Stimulated activated naive CD8-positive, alpha-beta T cell treated with anti-CD3 and anti-CD28 coated beads, Interleukin-15, Interleukin-2, amounts not matched to agents 100 U/mL and 50 U/mL, for 24 hours (primary cell): ENCODE results near the gene ULK4.
A peak's percentile ranks its signal among the peaks of the same experiment; 100 is the strongest.

Experiments used
- ATAC-seq: fragments of 150-1000 bp; cut with Tn5 transposase; one replicate; pipeline ENCODE4 v1.10.0; 2021
- DNase-seq: peaks from one replicate; pipeline ENCODE4 v3.0.0; 2021

Gene ULK4

DNA sequence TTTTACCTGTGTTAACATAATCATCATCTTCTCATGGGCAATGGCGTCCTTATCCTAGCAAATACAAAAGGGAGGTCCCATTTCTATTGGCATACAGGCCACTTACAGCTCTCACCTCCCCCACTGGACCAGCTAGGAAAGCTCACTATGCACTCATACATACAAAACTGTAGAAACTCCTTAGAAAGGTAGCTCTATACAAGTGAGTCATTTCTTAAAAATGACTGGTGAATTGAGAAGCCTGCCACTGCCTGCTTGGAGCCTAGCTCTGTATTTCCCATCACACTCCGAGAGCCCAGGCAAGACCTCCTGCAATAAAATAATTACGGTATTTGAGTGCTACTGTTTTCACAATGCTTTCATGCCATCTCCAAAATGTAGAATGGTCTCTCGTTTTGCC lies 321.8 kb downstream of the ULK4 start:
- DNase-seq = no peak
- ATAC-seq = no peak

DNA sequence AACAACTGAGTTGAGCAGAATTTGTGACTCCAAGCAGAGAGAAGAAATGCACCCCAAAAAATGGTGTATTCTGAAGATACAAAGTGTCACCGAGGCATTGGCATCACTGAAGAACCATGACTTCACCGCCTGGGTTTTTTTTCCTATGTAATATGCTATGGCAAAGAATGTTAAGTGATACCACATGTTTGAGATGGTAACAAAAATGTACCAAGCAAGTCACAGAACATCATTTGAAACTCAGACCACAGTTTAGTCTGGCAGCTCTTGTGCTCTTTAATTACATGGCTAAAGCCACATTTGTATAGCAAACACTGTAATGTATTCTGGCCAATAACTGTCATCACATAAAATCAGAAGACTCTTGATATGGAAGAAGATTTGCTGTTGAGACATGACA lies 323.5 kb downstream of the ULK4 start:
- ATAC-seq = no peak

DNA sequence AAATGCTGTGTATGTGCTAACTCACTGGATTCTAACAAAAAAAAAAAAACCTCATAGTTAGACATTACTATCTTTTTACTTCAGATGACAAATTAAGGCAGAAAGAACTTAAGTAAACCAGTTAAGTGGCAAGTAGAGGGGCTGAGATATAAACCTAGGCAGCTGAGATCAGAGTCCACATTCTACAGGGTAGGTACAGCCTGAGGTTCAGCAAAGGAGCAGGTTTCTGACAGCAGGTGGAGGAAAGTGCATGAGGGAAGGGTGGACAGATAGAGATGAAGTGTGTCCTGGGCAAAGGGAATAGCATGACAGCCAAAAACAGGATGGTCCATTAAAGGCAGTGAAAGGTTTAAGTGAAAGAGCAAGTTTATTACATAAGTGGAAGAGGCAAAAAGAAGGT lies 329.2 kb downstream of the ULK4 start:
- DNase-seq (no peak), ATAC-seq (no peak)

More for the DNA sequence above, 323.5 kb downstream of the ULK4 start:
- no peak for DNase-seq

DNA sequence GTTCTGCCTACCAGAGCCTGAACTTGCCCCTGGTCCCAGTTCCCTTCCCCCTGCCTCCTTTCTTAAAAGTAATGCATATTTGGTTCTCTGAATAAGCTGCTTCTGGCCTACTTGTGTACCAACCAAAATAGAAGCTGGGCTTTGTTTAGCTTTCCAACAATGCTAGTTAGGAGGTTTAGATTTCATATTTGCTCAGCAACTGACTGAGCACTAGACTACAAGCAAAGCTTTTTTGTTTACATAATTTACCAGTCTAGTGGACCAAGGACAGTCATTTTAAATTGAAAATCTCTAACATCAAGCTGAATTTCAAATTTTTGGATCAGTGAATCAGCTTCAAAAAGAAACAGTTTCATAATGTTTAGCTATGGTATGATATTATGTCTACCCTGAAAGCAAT lies 331.2 kb downstream of the ULK4 start:
- ATAC-seq = no peak
- DNase-seq = no peak

DNA sequence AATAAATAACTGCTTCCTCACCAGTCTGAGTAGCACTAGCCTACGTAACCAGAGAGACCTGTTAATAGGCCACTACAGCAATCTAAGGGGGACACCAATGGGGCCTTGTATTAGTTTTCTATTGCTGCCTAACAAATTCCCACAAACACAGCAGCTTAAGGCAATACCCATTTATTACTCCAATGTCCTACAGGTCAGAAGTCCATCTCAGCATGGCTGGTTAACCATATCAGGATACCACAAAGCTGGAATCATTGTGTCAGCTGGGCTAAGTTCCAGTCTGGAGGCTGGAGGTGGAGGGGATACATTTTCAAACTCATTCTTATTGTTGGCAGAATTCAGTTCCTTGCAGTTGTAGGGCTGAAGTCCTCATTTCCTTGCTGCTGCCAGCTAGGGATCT lies 331.9 kb downstream of the ULK4 start:
- ATAC-seq (no peak), DNase-seq (no peak)

DNA sequence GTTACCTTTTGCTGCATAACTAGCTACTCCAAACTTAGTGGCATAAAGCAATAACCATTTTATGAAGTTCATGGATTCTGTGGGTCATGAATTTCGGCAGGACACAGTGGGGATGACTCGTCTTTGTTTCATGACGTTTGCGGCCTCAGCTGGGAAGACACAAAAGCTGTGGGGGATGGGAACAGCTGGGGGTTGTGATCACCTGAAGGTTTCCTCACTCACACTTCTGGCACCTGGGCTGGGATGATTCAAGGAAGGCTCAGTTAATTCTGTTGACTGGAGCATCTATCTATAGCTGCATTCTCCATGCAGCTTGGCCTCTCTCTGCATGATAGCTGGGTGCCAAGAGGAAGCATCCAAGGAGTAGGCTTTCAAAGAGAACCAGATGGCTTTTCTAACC lies 332.8 kb downstream of the ULK4 start:
- DNase-seq (no peak), ATAC-seq (no peak)

DNA sequence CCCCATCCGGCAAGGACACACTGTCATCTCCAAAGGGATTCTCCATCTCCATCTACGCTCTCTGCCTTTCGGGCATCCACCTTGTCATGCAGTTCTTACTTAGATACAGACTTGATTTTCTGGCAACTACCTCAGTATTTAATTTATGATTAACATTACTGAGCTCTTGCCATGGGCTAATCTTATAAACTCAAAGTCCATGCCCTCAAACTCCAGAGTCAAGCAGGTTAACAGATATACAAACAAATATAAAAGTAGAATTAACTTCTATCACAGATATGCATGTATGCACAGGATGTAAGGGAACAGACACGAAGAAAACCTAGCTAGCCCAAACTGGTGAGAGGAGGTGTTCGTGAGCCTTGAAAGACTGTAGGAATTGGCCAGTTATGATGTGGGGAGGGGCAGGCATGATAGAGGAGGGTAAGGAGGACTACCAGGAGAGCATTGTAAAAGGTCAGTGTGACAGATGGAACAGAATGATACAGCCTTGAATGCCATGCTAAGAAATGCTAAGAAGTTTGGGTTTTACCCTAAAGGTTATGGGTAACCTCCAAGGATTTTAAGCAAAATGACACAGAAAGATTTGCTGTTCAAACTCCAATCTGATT lies 334.3 kb downstream of the ULK4 start:
- no peak for DNase-seq

DNA sequence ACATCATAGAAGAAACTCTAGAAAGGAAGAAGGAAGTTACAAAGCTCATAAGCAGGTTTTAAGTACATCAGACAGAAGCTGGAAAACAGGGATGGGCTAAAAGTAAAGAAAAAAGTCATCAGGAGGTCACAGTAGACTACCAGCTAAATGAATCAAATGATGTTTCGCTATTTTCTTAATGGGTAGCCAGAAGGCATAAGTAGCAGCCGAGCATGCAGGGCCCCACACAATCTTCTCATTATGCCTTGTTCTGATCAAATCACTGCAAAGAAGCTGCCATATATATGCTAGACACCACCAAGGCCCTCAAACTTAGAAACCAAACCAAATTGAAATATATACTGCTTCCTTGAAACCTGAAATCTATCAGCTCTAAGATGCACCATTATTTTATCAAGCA lies 349.1 kb downstream of the ULK4 start:
- no peak for DNase-seq
- no peak for ATAC-seq

More for the DNA sequence above, 334.3 kb downstream of the ULK4 start:
- ATAC-seq = no peak

DNA sequence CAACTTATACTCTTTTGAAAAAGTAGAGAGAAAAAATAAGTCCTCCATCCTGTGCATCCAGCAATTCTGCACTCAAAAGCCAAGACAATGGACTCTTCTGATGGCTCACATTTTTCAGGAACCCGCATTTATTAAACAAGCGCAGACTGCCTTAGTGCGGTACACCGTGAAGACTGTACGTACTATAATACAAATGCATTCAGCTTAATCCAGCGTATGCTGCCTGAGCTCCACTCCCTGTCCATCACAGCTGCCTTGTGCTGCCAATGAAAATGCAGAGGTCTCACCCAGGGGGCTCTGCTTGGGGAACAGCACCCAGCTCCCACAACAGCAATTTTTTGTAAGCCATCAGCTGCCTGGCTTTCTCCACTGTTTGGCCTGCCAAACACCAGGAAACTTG lies 350.9 kb downstream of the ULK4 start:
- ATAC-seq = no peak
- DNase-seq = no peak

DNA sequence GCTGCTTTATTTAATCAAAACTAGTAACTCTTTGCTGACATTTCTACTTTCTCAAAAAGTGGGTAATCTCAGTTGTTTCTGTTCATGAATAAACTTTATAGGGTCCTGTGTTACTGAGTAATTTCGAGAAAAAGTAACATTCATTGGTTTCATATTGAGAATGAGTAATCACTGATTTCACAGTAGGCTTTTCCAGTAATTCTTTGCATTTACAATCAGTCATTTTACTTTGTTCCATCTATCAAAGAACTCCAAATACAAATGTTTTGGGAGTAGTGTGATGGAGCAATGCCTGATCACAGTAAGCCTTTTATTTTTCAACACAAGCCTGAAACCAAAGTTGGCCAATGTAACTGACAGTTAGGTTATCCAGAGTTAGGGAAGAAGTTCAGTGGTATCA lies 353.6 kb downstream of the ULK4 start:
- DNase-seq = no peak
- peak; percentile 49 for ATAC-seq

DNA sequence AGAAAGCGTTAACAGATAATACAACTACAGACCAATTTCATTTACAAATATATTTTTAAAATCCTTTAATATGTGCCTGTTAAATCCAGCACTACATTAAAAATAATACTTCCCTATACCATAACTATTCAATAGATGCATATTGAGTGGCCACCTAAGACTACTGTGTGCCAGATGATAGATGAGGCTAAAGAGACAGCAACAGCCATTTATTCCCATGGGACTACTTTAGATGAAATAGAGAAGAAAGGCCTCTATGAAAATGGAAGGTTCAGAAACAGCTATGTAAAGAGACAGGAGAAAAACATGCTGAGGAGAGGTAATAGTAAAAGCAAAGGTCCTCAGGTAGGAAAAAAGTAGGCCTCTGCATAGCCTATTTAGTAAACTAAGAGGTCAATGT lies 358.1 kb downstream of the ULK4 start:
- ATAC-seq = no peak
- no peak for DNase-seq

DNA sequence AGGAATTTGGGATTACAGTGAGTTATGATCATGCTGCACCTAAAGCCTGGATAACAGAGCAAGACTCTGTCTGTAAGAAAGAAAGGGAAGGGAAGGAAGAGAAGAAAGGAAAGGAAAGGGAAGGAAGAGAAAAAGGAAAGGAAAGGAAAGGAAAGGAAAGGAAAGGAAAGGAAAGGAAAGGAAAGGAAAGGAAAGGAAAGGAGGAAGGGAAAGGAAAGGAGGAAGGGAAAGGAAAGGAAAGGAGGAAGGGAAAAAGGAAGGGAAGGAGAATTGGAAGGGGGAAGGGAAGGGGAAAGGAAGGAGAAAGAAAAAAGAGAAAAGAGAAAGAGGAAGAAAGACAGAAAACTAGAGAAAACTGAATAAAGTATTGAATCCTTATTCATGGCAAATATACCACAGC lies 359.8 kb downstream of the ULK4 start:
- ATAC-seq = no peak
- no peak for DNase-seq

DNA sequence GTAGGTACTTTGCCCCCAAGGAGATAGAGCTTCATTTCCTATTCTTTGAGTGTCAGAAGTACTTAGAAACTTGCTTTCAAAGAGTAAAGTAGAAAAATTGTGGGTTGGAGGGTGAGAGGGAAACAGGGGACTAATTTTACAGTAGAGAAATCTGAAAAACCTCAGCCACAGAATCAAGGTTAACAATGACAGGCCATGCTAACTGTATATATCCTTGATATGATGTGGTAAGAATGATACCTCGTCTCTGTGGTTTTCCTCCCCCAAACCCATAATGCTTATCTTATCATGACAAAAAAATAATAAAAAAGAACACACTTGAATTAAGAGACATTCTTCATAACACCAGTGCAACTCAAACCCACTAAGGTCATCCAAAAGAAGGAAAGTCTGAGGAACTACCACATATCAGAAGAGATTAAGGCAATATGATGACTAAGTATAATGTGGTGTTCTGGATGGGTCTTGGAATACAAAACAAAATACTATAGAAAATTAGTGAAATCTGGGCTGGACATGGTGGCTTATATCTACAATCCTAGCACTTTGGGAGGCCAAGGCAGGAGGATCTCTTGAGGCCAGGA lies 360.4 kb downstream of the ULK4 start:
- ATAC-seq (no peak), DNase-seq (no peak)

DNA sequence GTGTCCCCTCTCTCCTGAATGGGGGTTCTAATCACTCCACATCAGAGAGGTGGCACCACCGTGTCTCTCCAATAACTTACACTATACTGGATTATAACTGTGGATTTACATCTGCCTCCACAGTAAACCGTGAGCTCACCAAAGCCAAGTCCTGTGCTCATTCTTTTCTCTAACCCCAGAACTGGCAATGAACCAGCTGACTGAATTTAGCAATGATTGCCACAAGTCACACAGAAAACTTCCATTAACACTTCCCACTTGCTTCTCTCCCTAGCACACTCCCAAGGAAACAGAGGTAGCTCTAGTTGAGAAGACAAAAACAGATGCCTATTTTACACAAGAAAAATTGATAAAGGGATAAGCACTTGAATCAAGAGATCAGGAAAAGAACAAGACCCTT lies 361.3 kb downstream of the ULK4 start:
- ATAC-seq (no peak), DNase-seq (no peak)

DNA sequence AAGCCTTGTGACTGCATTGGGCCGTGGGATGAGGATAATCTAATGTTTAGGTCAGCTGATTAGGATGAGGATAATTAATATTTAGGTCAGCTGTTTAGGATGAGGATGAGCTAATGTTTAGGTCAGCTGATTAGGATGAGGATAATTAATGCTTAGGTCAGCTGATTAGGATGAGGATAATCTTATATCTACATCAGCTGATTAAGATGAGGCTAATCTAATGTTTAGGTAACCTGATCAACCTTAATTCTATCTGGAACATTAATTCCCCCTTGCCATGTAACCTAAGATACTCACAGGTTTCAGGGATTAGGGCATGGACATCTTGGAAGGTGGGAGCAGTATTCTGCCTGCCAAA lies 362.8 kb downstream of the ULK4 start:
- DNase-seq (no peak), ATAC-seq (no peak)

DNA sequence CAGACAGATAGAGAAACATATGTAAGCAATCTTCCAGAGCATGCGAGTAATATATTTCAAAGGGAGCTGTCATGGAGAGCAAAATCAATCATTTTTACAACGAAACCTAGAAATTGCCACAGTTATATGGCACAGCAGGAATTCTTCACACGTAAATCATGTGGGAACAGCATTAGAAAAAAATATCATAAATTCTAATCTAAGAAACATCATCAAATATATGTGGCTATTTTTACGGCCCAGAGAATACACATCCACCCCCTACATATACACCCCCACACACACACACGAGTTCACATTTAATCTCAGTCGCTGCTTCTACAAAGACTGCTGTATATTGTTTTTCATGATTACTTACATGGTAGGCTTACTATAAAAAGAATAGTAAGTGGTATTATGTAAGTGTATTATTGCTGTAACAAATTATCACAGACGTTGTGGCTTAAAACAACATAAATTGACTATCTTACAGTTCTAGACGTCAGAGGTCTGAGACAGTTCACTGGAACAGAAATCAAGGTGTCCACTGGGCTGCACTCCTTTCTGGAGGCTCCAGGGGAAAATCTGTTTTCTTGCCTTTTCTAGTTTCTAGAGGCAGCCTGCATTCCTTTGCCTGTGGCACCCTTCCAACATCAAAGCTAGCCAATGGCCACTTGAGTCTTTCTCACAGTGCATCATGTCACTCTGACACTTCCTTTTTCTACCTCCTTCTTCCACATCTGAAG lies 363.3 kb downstream of the ULK4 start:
- DNase-seq (no peak), ATAC-seq (no peak)

DNA sequence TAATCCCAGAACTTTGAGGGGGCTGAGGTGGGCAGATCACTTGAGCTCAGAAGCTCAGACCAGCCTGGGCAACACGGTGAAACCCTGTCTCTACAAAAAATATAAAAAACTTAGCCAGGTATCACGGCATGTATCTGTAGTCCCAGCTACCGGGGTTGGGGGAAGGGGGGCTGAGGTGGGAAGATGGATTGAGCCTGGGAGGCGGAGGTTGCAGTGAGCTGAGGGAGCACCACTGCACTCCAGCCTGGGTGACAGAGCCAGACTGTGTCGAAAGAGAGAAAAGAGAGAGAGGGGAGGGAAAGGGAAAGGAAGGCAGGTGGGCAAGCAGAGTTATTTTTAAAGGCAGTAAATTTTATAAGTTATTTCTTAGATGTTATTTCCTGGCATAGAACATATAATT lies 368.1 kb downstream of the ULK4 start:
- ATAC-seq (no peak), DNase-seq (no peak)

DNA sequence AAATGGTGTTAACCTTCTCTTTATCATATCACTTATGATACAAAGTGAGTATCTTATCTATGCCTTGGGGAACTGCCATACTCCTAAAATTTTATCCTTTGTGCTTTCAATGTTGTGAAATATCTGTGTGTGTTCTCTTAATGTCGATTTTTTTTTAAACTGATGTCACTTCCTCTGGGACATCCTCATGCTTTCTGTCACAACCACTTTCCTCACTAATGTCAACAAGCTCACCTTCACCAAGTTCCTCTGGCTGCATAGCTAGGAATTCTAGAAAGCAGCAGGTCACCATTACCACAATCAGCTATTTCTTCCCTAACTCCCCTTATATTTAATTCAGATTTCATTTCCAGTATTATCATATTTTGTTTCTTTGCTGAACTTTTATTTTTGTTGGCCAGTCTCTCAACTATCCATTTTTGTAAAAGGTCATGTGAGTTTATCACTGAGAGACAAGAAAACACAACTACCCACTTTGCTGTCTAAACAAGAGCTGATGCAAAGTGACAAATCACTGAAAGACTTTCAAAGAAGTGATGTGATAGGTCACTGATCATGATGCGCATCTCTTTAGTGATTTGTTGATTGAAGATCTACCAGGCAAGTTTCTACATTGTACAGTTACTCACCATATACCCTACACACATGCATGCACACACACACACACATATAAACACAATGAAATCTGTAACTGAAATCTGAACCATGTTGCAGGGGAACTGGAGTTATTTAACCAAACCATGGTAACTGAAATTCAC lies 369.0 kb downstream of the ULK4 start:
- ATAC-seq (no peak), DNase-seq (no peak)

DNA sequence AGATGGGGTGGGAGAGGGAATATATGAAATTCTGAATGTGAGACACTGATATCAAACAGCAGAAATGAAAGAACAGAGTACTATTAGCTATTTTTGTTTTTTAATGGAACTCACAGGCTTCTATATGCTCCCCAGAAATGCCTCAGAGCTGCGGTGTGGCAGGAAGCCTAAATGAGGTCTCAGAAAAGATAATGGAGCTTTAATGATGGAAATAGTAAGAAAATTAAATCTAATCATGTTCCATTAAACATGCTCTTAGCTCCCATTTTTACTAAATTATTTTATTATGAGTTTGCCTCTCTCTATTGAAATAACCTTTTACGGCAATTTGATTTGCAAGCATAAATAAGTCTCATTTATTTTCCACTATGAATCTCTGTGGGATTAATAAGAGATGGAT lies 378.9 kb downstream of the ULK4 start:
- DNase-seq (no peak), ATAC-seq (no peak)

DNA sequence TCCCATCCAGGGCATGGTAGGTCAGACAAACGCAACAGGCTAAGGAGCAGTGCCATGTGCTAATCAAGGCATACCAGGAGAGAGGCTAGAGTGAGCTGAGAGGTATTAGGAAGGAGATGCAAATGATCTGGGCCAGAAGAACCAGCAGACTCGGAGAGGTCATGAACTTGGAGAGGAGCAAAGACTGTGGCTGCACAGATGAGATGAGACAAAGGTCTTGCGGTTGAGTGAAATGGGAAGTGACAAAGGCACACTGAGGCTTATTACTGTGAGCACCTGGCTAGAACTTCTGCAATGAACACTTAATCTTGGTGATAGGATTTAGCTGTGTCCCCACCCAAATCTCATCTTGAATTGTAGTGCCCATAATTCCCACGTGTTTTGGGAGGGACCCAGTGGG lies 380.2 kb downstream of the ULK4 start:
- no peak for ATAC-seq
- DNase-seq = no peak

DNA sequence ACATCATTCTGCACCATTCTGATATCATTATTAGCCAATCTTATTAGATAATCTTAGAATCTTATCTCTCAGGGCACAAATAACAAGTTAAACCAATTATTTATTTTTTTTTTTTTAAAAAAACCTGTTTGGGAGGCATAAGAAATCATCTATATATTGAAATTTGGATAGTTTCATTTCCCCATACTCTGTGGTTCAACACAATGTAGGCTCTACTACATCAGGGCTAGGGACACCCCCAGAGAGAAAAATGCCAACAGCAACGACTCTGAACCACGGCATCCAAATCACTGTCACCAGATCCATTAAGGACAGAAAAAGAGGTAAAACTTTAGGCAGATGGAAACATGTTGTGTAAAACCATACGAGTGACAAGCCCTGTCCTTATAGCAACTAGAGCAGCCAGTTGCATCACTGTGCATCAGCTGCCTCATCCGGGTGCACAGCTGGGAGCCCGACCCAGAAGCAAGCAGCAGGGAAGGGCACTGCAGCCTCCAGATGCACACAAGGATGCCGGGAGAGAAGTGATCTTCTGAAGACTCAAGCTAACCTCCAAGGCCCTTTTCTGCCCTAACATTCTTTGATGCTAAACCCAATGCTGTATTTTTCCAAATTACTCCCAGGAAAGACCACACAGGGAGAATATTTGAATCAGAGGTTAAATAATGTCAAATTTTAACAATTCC lies 381.5 kb downstream of the ULK4 start:
- no peak for ATAC-seq
- no peak for DNase-seq

DNA sequence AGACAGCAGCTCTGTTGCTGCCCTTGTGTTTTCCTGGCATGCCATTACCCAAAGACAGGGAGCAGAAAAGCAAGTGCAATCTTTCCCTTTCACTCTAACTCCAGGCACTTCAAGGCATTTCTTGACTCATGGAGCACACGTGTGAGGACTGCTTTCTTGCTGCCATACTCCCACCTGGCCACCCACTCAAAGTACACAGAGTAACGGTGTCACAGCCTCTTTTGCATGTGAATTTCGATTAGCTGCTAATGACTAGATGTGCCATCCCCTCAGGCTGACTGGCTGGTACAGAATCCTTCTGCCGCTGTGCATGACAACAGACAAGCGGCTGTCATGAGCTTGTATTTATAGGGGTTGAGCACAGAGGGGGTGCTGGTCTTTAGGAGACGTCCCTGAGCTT lies 382.0 kb downstream of the ULK4 start:
- ATAC-seq (no peak), DNase-seq (no peak)

DNA sequence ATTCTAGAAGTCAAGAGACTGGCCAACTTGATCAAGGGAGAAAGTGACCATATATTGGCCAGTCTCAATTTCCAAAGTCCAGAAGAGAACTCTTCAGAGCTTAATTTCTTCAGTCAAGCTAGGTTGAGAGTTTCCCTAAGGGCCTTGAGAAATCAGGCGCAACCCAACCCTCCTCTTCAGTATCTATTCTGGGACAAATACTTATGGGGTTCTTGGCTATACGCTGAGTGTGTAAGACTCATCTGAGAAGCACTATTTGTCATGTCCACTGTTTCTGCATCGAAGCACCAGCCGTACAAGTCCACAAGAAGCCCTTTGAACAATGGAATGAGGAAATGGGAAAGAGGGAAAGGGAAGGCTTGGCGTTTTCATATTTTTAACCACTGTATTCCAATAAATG lies 383.1 kb downstream of the ULK4 start:
- ATAC-seq (no peak), DNase-seq (no peak)
